ENCODE results near the gene FIGN.

DNA sequence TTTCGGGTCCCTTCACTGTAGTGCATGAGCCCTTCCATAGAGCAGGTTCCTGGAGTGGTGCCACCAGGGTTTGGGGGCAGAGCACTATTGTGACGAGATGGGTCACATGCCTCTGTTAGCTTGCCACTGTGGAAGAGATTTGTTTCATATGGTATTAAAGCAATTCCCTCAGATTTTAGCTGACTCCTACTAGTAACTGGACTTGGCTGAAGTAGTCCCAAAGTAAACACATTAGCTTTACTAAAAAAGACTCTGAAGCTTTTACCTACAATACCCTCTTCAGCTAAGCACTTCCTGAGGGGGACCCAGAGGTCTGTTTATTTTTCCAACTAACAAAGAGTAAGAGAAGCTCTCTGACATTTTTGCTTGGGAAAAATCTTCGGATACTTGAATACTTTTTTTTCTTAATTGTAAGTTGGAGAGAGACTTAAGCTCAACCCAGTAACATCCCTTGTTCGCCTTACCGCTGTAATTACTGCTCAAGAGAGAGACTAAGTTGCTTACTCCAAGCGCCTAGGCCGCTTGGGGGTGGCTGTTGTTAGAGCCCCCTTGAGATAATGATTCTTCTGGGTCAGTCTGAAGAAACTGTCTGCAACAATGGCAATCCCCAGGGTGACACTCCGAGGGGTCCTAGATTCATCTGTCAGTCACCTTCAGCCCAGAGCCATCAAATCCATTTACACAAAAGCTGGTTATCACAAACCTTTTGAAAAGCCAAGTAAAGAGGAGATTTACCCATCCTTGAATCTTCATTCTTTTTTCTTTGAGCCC is 177.4 kb downstream of the FIGN start:
- no peak for TF ChIP-seq CTCF (IDR thresholded peaks at IDR 0.05; ENCODE audit: low read depth, low read length)
- TF ChIP-seq POLR2A (IDR thresholded peaks at IDR 0.05; ENCODE audit: extremely low read depth, insufficient read length): no peak
- TF ChIP-seq, protein P1, sequence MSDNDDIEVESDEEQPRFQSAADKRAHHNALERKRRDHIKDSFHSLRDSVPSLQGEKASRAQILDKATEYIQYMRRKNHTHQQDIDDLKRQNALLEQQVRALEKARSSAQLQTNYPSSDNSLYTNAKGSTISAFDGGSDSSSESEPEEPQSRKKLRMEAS (IDR thresholded peaks at IDR 0.05; ENCODE audit: low read depth, low read length): no peak
